ENCODE results near the gene AKNA.

Gene AKNA

GRCh38 chr9:114289571-114290481 lies 98.0 kb downstream of the AKNA start:
- FAIRE-seq (no peak), DNase-seq (ENCODE audit: insufficient read length, low spot score) (no peak)
- no peak for TF ChIP-seq CTCF (IDR thresholded peaks at IDR 0.05; ENCODE audit: insufficient read depth, missing control alignments)

GRCh38 chr9:114289106-114289505 lies 98.7 kb downstream of the AKNA start:
- TF ChIP-seq CTCF (IDR thresholded peaks at IDR 0.05; ENCODE audit: insufficient read depth, missing control alignments): no peak
- no peak for FAIRE-seq
- no peak for DNase-seq (ENCODE audit: insufficient read length, low spot score)

GRCh38 chr9:114288193-114289091 lies 99.3 kb downstream of the AKNA start:
- no peak for FAIRE-seq

GRCh38 chr9:114287763-114288192 lies 100.0 kb downstream of the AKNA start:
- FAIRE-seq (no peak), DNase-seq (ENCODE audit: insufficient read length, low spot score) (no peak)
- no peak for TF ChIP-seq CTCF (IDR thresholded peaks at IDR 0.05; ENCODE audit: insufficient read depth, missing control alignments)

More at GRCh38 chr9:114288193-114289091, 99.3 kb downstream of the AKNA start:
- DNase-seq (ENCODE audit: insufficient read length, low spot score): no peak
- TF ChIP-seq CTCF (IDR thresholded peaks at IDR 0.05; ENCODE audit: insufficient read depth, missing control alignments): no peak

GRCh38 chr9:114287001-114287762 lies 100.6 kb downstream of the AKNA start:
- FAIRE-seq (no peak), DNase-seq (ENCODE audit: insufficient read length, low spot score) (no peak)
- peak; percentile 27 for TF ChIP-seq CTCF (IDR thresholded peaks at IDR 0.05; ENCODE audit: insufficient read depth, missing control alignments)

GRCh38 chr9:114286146-114286679 lies 101.6 kb downstream of the AKNA start:
- FAIRE-seq: no peak
- no peak for DNase-seq (ENCODE audit: insufficient read length, low spot score)
- TF ChIP-seq CTCF (IDR thresholded peaks at IDR 0.05; ENCODE audit: insufficient read depth, missing control alignments): no peak

Measured in D721Med (cell line).